ENCODE results near the gene MDH2. TPM values are rescaled to one million over a fixed set of nuclear protein-coding genes. Genes with fewer than 3 reads are reported as not detected.

The MDH2 gene
- total and polyA plus RNA-seq, 2 experiments from 2014 or later = 150 to 180 TPM

- TF ChIP-seq CTCF (conservative IDR thresholded peaks at IDR 0.05; ENCODE audit: low read depth in 2 of 2) (no peak), ZNF114 (CRISPR knock-in tag; IDR thresholded peaks at IDR 0.05) (no peak), CREB1 (CRISPR knock-in tag; IDR thresholded peaks at IDR 0.05; ENCODE audit: low read depth) (no peak), ZNF331 (CRISPR knock-in tag; IDR thresholded peaks at IDR 0.05; ENCODE audit: low read depth) (no peak), REST (IDR thresholded peaks at IDR 0.05; ENCODE audit: unreplicated experiment) (no peak)
These were observed 2.6 kb downstream of the MDH2 start (continued) for GRCh38 chr7:76050545-76050944.

- Histone ChIP-seq H2AFZ (no peak overlapping the region), H3F3A (replicated peaks; ENCODE audit: low read depth) (no peaks in the 10 kb centered on the region; the same call in 1 of the 2 replicates), H3K4me3 (no peak overlapping the region), H3K9me2 (ENCODE audit: insufficient read depth) (no peaks in the 10 kb centered on the region; the same call in 1 of the 2 replicates), H3K36me3 (ENCODE audit: insufficient read depth) (peaks cover 19% of the 10 kb centered on the region), H3K27ac (ENCODE audit: low read depth) (no peak overlapping the region), H3K79me2 (replicated peaks; ENCODE audit: insufficient read depth) (peaks cover 92% of the 10 kb centered on the region), H3K27me3 (ENCODE audit: insufficient read depth) (no peaks in the 10 kb centered on the region), H3K4me1 (ENCODE audit: insufficient read depth) (peaks cover 6% of the 10 kb centered on the region), H4K20me1 (replicated peaks; ENCODE audit: insufficient read depth) (peaks cover 51% of the 10 kb centered on the region), H3K4me2 (no peak overlapping the region)
- peaks cover 32% of the 10 kb centered on the region for H3K36me3 Mint-ChIP-seq (ENCODE audit: low read depth)
- H3K4me3 Mint-ChIP-seq = no peak overlapping the region; the same call in 2 of the 3 replicates
- no peak for ATAC-seq
- peaks cover 38% of the 10 kb centered on the region for H3K4me1 Mint-ChIP-seq
- DNase-seq (ENCODE audit: low spot score) = no peak
- H3K9me3 Mint-ChIP-seq = no peaks in the 10 kb centered on the region
- no peak overlapping the region for H3K27ac Mint-ChIP-seq
- peaks cover 8% of the 10 kb centered on the region for H3K27me3 Mint-ChIP-seq (ENCODE audit: insufficient read depth, low read depth, poor library complexity)
- TF ChIP-seq ETS1 (IDR thresholded peaks at IDR 0.05) (no peak), POLR2AphosphoS5 (IDR thresholded peaks at IDR 0.05; ENCODE audit: low read depth) (no peak), STAT1 (IDR thresholded peaks at IDR 0.05; ENCODE audit: unreplicated experiment) (no peak), CTCF (conservative IDR thresholded peaks at IDR 0.05; ENCODE audit: low read depth in 2 of 2) (no peak), EZH2phosphoT487 (IDR thresholded peaks at IDR 0.05; ENCODE audit: unreplicated experiment) (no peak), REST (IDR thresholded peaks at IDR 0.05; ENCODE audit: unreplicated experiment) (no peak), NANOG (IDR thresholded peaks at IDR 0.05; ENCODE audit: borderline replicate concordance) (no peak), ZNF331 (CRISPR knock-in tag; IDR thresholded peaks at IDR 0.05; ENCODE audit: low read depth) (no peak), JUNB (IDR thresholded peaks at IDR 0.05; ENCODE audit: unreplicated experiment) (no peak), ZNF114 (CRISPR knock-in tag; IDR thresholded peaks at IDR 0.05) (no peak)
These were observed 3.9 kb downstream of the MDH2 start for GRCh38 chr7:76051840-76052239.
